Skeletal muscle satellite cell (primary cell): ENCODE measurements around the gene STAP2.

Source experiments
- H3K27me3 ChIP-seq: 2 replicates; pipeline ENCODE4 v1.7.0; 2013; ENCODE audit warnings: low read length; ENCODE audit not compliant: control insufficient read depth, insufficient read depth
- H3K36me3 ChIP-seq: 2 replicates; pipeline ENCODE4 v1.7.0; 2013; ENCODE audit warnings: mild to moderate bottlenecking, control low read depth, low read length; ENCODE audit not compliant: insufficient read depth
- H3K4me1 ChIP-seq: 2 replicates; pipeline ENCODE4 v1.7.0; 2013; ENCODE audit warnings: low read length; ENCODE audit not compliant: control insufficient read depth, insufficient read depth
- H3K4me2 ChIP-seq: 2 replicates; pipeline ENCODE4 v1.7.0; 2013; ENCODE audit warnings: mild to moderate bottlenecking, low read length
- H3K4me3 ChIP-seq: 2 replicates; pipeline ENCODE4 v1.7.0; 2013; ENCODE audit warnings: low read length
- H3K9ac ChIP-seq: 2 replicates; pipeline ENCODE4 v1.7.0; 2013; ENCODE audit warnings: mild to moderate bottlenecking, low read depth, low read length, moderate library complexity
- H3K9me3 ChIP-seq: replicated peaks from 2 replicates; pipeline ENCODE4 v1.7.0; 2013; ENCODE audit warnings: mild to moderate bottlenecking, control low read depth, low read length

STAP2 gene

GRCh38 chr19:4368128-4368820 is 29.6 kb upstream of the STAP2 start:
- Histone ChIP-seq H3K36me3 (peaks cover 51% of the 10 kb centered on the region), H3K9ac (peak overlapping the region; percentile 27), H3K9me3 (no peaks in the 10 kb centered on the region), H3K27me3 (no peaks in the 10 kb centered on the region), H3K4me3 (peak overlapping the region; percentile 12), H3K4me2 (peak overlapping the region; percentile 46), H3K4me1 (peaks cover 59% of the 10 kb centered on the region)

- H3K36me3 ChIP-seq = peaks cover 55% of the 10 kb centered on the region
Measured at GRCh38 chr19:4367781-4368127, 29.1 kb upstream of the STAP2 start.

GRCh38 chr19:4367336-4367723 is 28.7 kb upstream of the STAP2 start:
- Histone ChIP-seq H3K4me1 (peaks cover 49% of the 10 kb centered on the region), H3K4me3 (no peak overlapping the region), H3K9ac (no peak overlapping the region), H3K9me3 (no peaks in the 10 kb centered on the region), H3K4me2 (no peak overlapping the region), H3K27me3 (no peaks in the 10 kb centered on the region), H3K36me3 (peaks cover 55% of the 10 kb centered on the region)

More at GRCh38 chr19:4367781-4368127, 29.1 kb upstream of the STAP2 start:
- peak overlapping the region; percentile 5 for H3K9ac ChIP-seq
- H3K4me3 ChIP-seq = no peak overlapping the region
- no peaks in the 10 kb centered on the region for H3K9me3 ChIP-seq
- peak overlapping the region; percentile 46 for H3K4me2 ChIP-seq
- no peaks in the 10 kb centered on the region for H3K27me3 ChIP-seq
- peaks cover 53% of the 10 kb centered on the region for H3K4me1 ChIP-seq

GRCh38 chr19:4366666-4367335 is 28.2 kb upstream of the STAP2 start:
- H3K27me3 ChIP-seq = no peaks in the 10 kb centered on the region
- H3K36me3 ChIP-seq = peaks cover 59% of the 10 kb centered on the region
- no peaks in the 10 kb centered on the region for H3K9me3 ChIP-seq
- peaks cover 44% of the 10 kb centered on the region for H3K4me1 ChIP-seq
- no peak overlapping the region for H3K9ac ChIP-seq
- no peak overlapping the region for H3K4me3 ChIP-seq
- H3K4me2 ChIP-seq = no peak overlapping the region

GRCh38 chr19:4365791-4366665 is 27.4 kb upstream of the STAP2 start:
- Histone ChIP-seq H3K9ac (no peak overlapping the region), H3K4me3 (no peak overlapping the region), H3K4me2 (no peak overlapping the region), H3K36me3 (peaks cover 60% of the 10 kb centered on the region), H3K9me3 (no peaks in the 10 kb centered on the region), H3K27me3 (no peaks in the 10 kb centered on the region), H3K4me1 (peaks cover 36% of the 10 kb centered on the region)

- peaks cover 67% of the 10 kb centered on the region for H3K36me3 ChIP-seq
Measured at GRCh38 chr19:4365341-4365740, 26.7 kb upstream of the STAP2 start.

GRCh38 chr19:4363571-4364304 is 25.1 kb upstream of the STAP2 start:
- Histone ChIP-seq H3K4me3 (no peak overlapping the region), H3K27me3 (no peaks in the 10 kb centered on the region), H3K4me1 (peaks cover 13% of the 10 kb centered on the region), H3K36me3 (peaks cover 83% of the 10 kb centered on the region), H3K9ac (no peak overlapping the region), H3K4me2 (no peak overlapping the region), H3K9me3 (no peaks in the 10 kb centered on the region)

More at GRCh38 chr19:4365341-4365740, 26.7 kb upstream of the STAP2 start:
- H3K4me1 ChIP-seq = peaks cover 29% of the 10 kb centered on the region
- no peak overlapping the region for H3K4me3 ChIP-seq
- no peaks in the 10 kb centered on the region for H3K9me3 ChIP-seq
- H3K9ac ChIP-seq = no peak overlapping the region
- no peaks in the 10 kb centered on the region for H3K27me3 ChIP-seq
- no peak overlapping the region for H3K4me2 ChIP-seq

GRCh38 chr19:4362831-4363545 is 24.4 kb upstream of the STAP2 start:
- Histone ChIP-seq H3K4me2 (no peak overlapping the region), H3K4me3 (no peak overlapping the region), H3K27me3 (no peaks in the 10 kb centered on the region), H3K36me3 (peaks cover 83% of the 10 kb centered on the region), H3K4me1 (peaks cover 6% of the 10 kb centered on the region), H3K9me3 (no peaks in the 10 kb centered on the region), H3K9ac (no peak overlapping the region)

- Histone ChIP-seq H3K27me3 (no peaks in the 10 kb centered on the region), H3K36me3 (peaks cover 76% of the 10 kb centered on the region), H3K4me2 (no peak overlapping the region), H3K9me3 (no peaks in the 10 kb centered on the region), H3K4me1 (no peaks in the 10 kb centered on the region), H3K9ac (no peak overlapping the region), H3K4me3 (no peak overlapping the region)
Measured at GRCh38 chr19:4362101-4362828, 23.6 kb upstream of the STAP2 start.
